K562 (cell line): ENCODE results near the gene COA7. TPM values are rescaled to one million over a fixed set of nuclear protein-coding genes. Genes with fewer than 3 reads are reported as not detected.

ENCODE experiments used
- BCOR ChIP-seq: fragments of 450-650 bp; IDR thresholded peaks from 2 replicates; pipeline ENCODE4 v1.6.1; 2016
- BRD9 ChIP-seq: fragments of 450-650 bp; IDR thresholded peaks from 2 replicates; pipeline ENCODE4 v1.6.1; 2018; ENCODE audit warnings: low read depth; ENCODE audit not compliant: partially characterized antibody
- CBX8 ChIP-seq: fragments of 200-600 bp; sonication (generic); IDR thresholded peaks from 2 replicates; pipeline ENCODE4 v1.6.1; 2012; ENCODE audit warnings: borderline replicate concordance, mixed run types, low read depth, mild to moderate bottlenecking, moderate library complexity, mixed read lengths, low read length, control low read depth, inconsistent platforms; ENCODE audit not compliant: poor library complexity, severe bottlenecking; ENCODE audit errors: extremely low read depth
- CC2D1A ChIP-seq: fragments of 450-650 bp; IDR thresholded peaks from 2 replicates; pipeline ENCODE4 v1.6.1; 2017; ENCODE audit warnings: mild to moderate bottlenecking
- CCNT2 ChIP-seq: IDR thresholded peaks from 2 replicates; pipeline ENCODE4 v1.6.1; 2011; ENCODE audit warnings: borderline replicate concordance, low read depth, mild to moderate bottlenecking, moderate library complexity, mixed read lengths, low read length; ENCODE audit not compliant: insufficient read length; ENCODE audit errors: extremely low read depth
- HES1 ChIP-seq: fragments of 450-650 bp; IDR thresholded peaks from 2 replicates; pipeline ENCODE4 v1.6.1; 2016; ENCODE audit warnings: low read depth, mild to moderate bottlenecking, moderate library complexity
- MBD1 ChIP-seq: fragments of 250-450 bp; sonication (Bioruptor Pico); IDR thresholded peaks from 2 replicates; pipeline ENCODE4 v1.8.0; 2022; ENCODE audit warnings: inconsistent platforms
- MLX ChIP-seq, 2 experiments: fragments of 450-650 bp in 1 of 2; sonication (generic) in 1 of 2; formaldehyde crosslinking; conservative IDR thresholded peaks; 2 replicates each; pipeline versions ENCODE4 v1.4.0 to v1.8.1; 2020 to 2022; ENCODE audit warnings: mild to moderate bottlenecking in 1 of 2, missing genetic modification reagents in 1 of 2
- POLR2G ChIP-seq: fragments of 200-400 bp; formaldehyde crosslinking; IDR thresholded peaks from 2 replicates; pipeline ENCODE4 v1.6.1; 2017; ENCODE audit warnings: low read depth, mild to moderate bottlenecking, antibody characterized with exemption, low read length, moderate library complexity
- PRMT5 ChIP-seq: sonication (generic); formaldehyde crosslinking; IDR thresholded peaks from 2 replicates; pipeline ENCODE4 v1.5.0; 2020; ENCODE audit warnings: missing genetic modification reagents
- PTBP1 ChIP-seq: fragments of 200-400 bp; formaldehyde crosslinking; IDR thresholded peaks from 2 replicates; pipeline ENCODE4 v1.6.1; 2017; ENCODE audit warnings: low read depth, low read length
- PTTG1 ChIP-seq: fragments of 450-650 bp; IDR thresholded peaks from 2 replicates; pipeline ENCODE4 v1.6.1; 2016; ENCODE audit warnings: low read depth, mild to moderate bottlenecking, missing genetic modification characterization, missing compliant biosample characterization
- SOX6 ChIP-seq: fragments of 450-650 bp; IDR thresholded peaks from 2 replicates; pipeline ENCODE4 v1.6.1; 2014; ENCODE audit warnings: mild to moderate bottlenecking
- TAF7 ChIP-seq: fragments of 450-650 bp; IDR thresholded peaks from 2 replicates; pipeline ENCODE4 v1.6.1; 2016; ENCODE audit warnings: missing genetic modification characterization, missing compliant biosample characterization
- TAF9B ChIP-seq: fragments of 450-650 bp; IDR thresholded peaks from 2 replicates; pipeline ENCODE4 v1.6.1; 2018; ENCODE audit warnings: mild to moderate bottlenecking; ENCODE audit not compliant: partially characterized antibody
- TARDBP ChIP-seq: fragments of 450-650 bp; IDR thresholded peaks from 2 replicates; pipeline ENCODE4 v1.6.1; 2016
- TCF3 ChIP-seq: sonication (generic); formaldehyde crosslinking; IDR thresholded peaks from 2 replicates; pipeline ENCODE4 v1.4.0; 2020; ENCODE audit warnings: mild to moderate bottlenecking, missing genetic modification reagents
- TEAD4 ChIP-seq, 2 experiments: sonication (generic) in 1 of 2; formaldehyde crosslinking in 1 of 2; IDR thresholded peaks; 2 replicates each; pipeline versions ENCODE4 v1.6.1 to v1.8.0; 2012 to 2022; ENCODE audit warnings: borderline replicate concordance in 1 of 2, inconsistent platforms in 1 of 2, low read length in 1 of 2, mild to moderate bottlenecking in 1 of 2, missing genetic modification reagents in 1 of 2
- UBTF ChIP-seq, 2 experiments: IDR thresholded peaks; 2 replicates each; pipeline ENCODE4 v1.6.1; 2012; ENCODE audit warnings: improper control_type of control experiment in 2 of 2, low read depth in 2 of 2, low read length in 2 of 2, borderline replicate concordance in 1 of 2
- XRCC3 ChIP-seq: fragments of 450-650 bp; IDR thresholded peaks from 2 replicates; pipeline ENCODE4 v1.6.1; 2017; ENCODE audit warnings: mild to moderate bottlenecking, moderate library complexity
- XRCC4 ChIP-seq: IDR thresholded peaks from one replicate; pipeline ENCODE4 v1.6.1; 2011; ENCODE audit not compliant: insufficient read depth, insufficient read length; ENCODE audit errors: extremely low read depth
- ZBTB17 ChIP-seq: fragments of 450-650 bp; formaldehyde crosslinking; IDR thresholded peaks from 2 replicates; pipeline ENCODE4 v1.4.0; 2020; ENCODE audit warnings: mild to moderate bottlenecking
- polyA plus RNA-seq, 8 experiments: library from polyadenylated mRNA; depleted of rRNA in 4 of 8; stranded (reverse) in 5 of 8; unstranded in 3 of 8; fragments of >200 nt; fragmentation: Nextera tagmentation in 2 of 8; fragmentation: Illumina TruSeq in 1 of 8; extraction: Ambion mirVana in 2 of 8; extraction: Trizol in 1 of 8; gene quantifications; 2 replicates each; pipeline versions ENCODE4 v1.2.1 to v1.2.3, GENCODE V29; 2011 to 2014; ENCODE audit warnings: inconsistent platforms in 1 of 8, missing spikeins in 1 of 8
- total RNA-seq, 7 experiments: library from RNA; depleted of rRNA in 6 of 7; stranded (reverse); fragments of >200 nt in 6 of 7; fragmentation: Illumina TruSeq in 2 of 7; extraction: Trizol in 2 of 7; gene quantifications; 2 replicates each; pipeline versions ENCODE4 v1.2.1 to v1.2.3, GENCODE V29; 2011 to 2021; ENCODE audit warnings: low replicate concordance in 1 of 7

The COA7 gene
- total and polyA plus RNA-seq, 9 of the 15 experiments (the other 6 are each of a cell fraction or from before 2014, with no cell fraction given) = 19.4 to 82.8 (median 51.0) TPM

GRCh38 chr1:52702886-52703787 lies 5.0 kb upstream of the COA7 start (continued):
- TF ChIP-seq TAF9B (peak; percentile 70), PTTG1 (no peak), BCOR (no peak), TARDBP (0 out of 2 replicates have a peak, but pooled peaks have one; percentile 65), TEAD4 (IDR thresholded peaks at IDR 0.05; ENCODE audit: low read length) (no peak), TEAD4 (CRISPR knock-in tag; IDR thresholded peaks at IDR 0.05; ENCODE audit: borderline replicate concordance) (no peak; the same call in 1 of the 2 replicates), MBD1 (CRISPR knock-in tag) (no peak), XRCC3 (no peak), HES1 (no peak), MLX (CRISPR knock-in tag; conservative IDR thresholded peaks at IDR 0.05) (no peak), TAF7 (tag) (peak; percentile 37; the same call in 1 of the 2 replicates), PTBP1 (no peak), UBTF (IDR thresholded peaks at IDR 0.05; ENCODE audit: borderline replicate concordance in 1 of 2, low read depth in 2 of 2, low read length in 2 of 2) (0 out of 4 replicates have a peak, but pooled peaks of 1 of the 2 experiments have one; percentile 22), CC2D1A (0 out of 2 replicates have a peak, but pooled peaks have one; percentile 38), SOX6 (peak; percentile 24; the same call in 1 of the 2 replicates), POLR2G (peak; percentile 74), XRCC4 (no peak), TCF3 (CRISPR knock-in tag) (peak; percentile 43; the same call in 1 of the 2 replicates), ZBTB17 (CRISPR knock-in tag) (no peak), PRMT5 (CRISPR knock-in tag) (no peak), CCNT2 (peak; percentile 17), CBX8 (no peak), BRD9 (no peak)
